Measurements from ENCODE around the gene ABCF2.

Gene ABCF2

GRCh38 chr7:151198945-151199848 lies 27.8 kb downstream of the ABCF2 start:
- Histone ChIP-seq H4K20me1 (ENCODE audit: insufficient read depth, low read length) (no peaks in the 10 kb centered on the region), H3K27me3 (replicated peaks; ENCODE audit: insufficient read depth, low read length) (peaks cover 100% of the 10 kb centered on the region), H3K36me3 (replicated peaks; ENCODE audit: insufficient read depth, low read length) (no peaks in the 10 kb centered on the region), H3K4me3 (ENCODE audit: low read length) (no peak overlapping the region), H3K27ac (ENCODE audit: low read length) (no peak overlapping the region), H3K4me1 (ENCODE audit: low read length) (no peaks in the 10 kb centered on the region), H3K9ac (ENCODE audit: low read length) (no peak overlapping the region), H2AFZ (ENCODE audit: low read length) (no peak overlapping the region), H3K9me3 (replicated peaks; ENCODE audit: insufficient read depth, low read length) (no peaks in the 10 kb centered on the region), H3F3A (ENCODE audit: insufficient read depth, low read length) (no peaks in the 10 kb centered on the region), H3K4me2 (ENCODE audit: low read depth, low read length) (no peak overlapping the region), H3K9me2 (replicated peaks; ENCODE audit: insufficient read depth, low read length) (no peaks in the 10 kb centered on the region), H3K79me2 (ENCODE audit: low read length) (no peaks in the 10 kb centered on the region)
- TF ChIP-seq EZH2phosphoT487 (IDR thresholded peaks at IDR 0.05; ENCODE audit: low read length) (no peak), EZH2 (optimal IDR thresholded peaks at IDR 0.05; ENCODE audit: low read depth, low read length) (no peak), CTCF (IDR thresholded peaks at IDR 0.05; ENCODE audit: low read length) (no peak)
- no peak for DNase-seq

- H3K9me2 ChIP-seq (replicated peaks; ENCODE audit: insufficient read depth, low read length), result no peaks in the 10 kb centered on the region
- H3K9me3 ChIP-seq (replicated peaks; ENCODE audit: insufficient read depth, low read length), result no peaks in the 10 kb centered on the region
- no peak overlapping the region for H3K4me3 ChIP-seq (ENCODE audit: low read length)
- TF ChIP-seq EZH2phosphoT487 (IDR thresholded peaks at IDR 0.05; ENCODE audit: low read length) (no peak), CTCF (IDR thresholded peaks at IDR 0.05; ENCODE audit: low read length) (no peak)
- no peak overlapping the region for H3K4me2 ChIP-seq (ENCODE audit: low read depth, low read length)
- no peak overlapping the region for H2AFZ ChIP-seq (ENCODE audit: low read length)
- H3K27me3 ChIP-seq (replicated peaks; ENCODE audit: insufficient read depth, low read length), result peaks cover 100% of the 10 kb centered on the region
- no peaks in the 10 kb centered on the region for H3F3A ChIP-seq (ENCODE audit: insufficient read depth, low read length)
- H4K20me1 ChIP-seq (ENCODE audit: insufficient read depth, low read length), result no peaks in the 10 kb centered on the region
- DNase-seq, result no peak
- H3K27ac ChIP-seq (ENCODE audit: low read length), result no peak overlapping the region
- H3K36me3 ChIP-seq (replicated peaks; ENCODE audit: insufficient read depth, low read length), result no peaks in the 10 kb centered on the region
- H3K9ac ChIP-seq (ENCODE audit: low read length), result no peak overlapping the region
- no peaks in the 10 kb centered on the region for H3K79me2 ChIP-seq (ENCODE audit: low read length)
- no peaks in the 10 kb centered on the region for H3K4me1 ChIP-seq (ENCODE audit: low read length)
These were observed 29.1 kb downstream of the ABCF2 start for GRCh38 chr7:151197932-151198331.

GRCh38 chr7:151195616-151196450 lies 31.2 kb downstream of the ABCF2 start:
- H2AFZ ChIP-seq (ENCODE audit: low read length), result no peak overlapping the region
- H3K4me3 ChIP-seq (ENCODE audit: low read length), result no peak overlapping the region
- no peaks in the 10 kb centered on the region for H3K36me3 ChIP-seq (replicated peaks; ENCODE audit: insufficient read depth, low read length)
- H3K4me2 ChIP-seq (ENCODE audit: low read depth, low read length), result no peak overlapping the region
- no peaks in the 10 kb centered on the region for H3K4me1 ChIP-seq (ENCODE audit: low read length)
- H4K20me1 ChIP-seq (ENCODE audit: insufficient read depth, low read length), result no peaks in the 10 kb centered on the region
- H3F3A ChIP-seq (ENCODE audit: insufficient read depth, low read length), result no peaks in the 10 kb centered on the region
- TF ChIP-seq EZH2 (optimal IDR thresholded peaks at IDR 0.05; ENCODE audit: low read depth, low read length) (no peak), CTCF (IDR thresholded peaks at IDR 0.05; ENCODE audit: low read length) (no peak), EZH2phosphoT487 (IDR thresholded peaks at IDR 0.05; ENCODE audit: low read length) (no peak)
- DNase-seq, result no peak
- no peaks in the 10 kb centered on the region for H3K9me3 ChIP-seq (replicated peaks; ENCODE audit: insufficient read depth, low read length)
- peaks cover 100% of the 10 kb centered on the region for H3K27me3 ChIP-seq (replicated peaks; ENCODE audit: insufficient read depth, low read length)
- H3K9ac ChIP-seq (ENCODE audit: low read length), result no peak overlapping the region
- H3K27ac ChIP-seq (ENCODE audit: low read length), result no peak overlapping the region
- no peaks in the 10 kb centered on the region for H3K79me2 ChIP-seq (ENCODE audit: low read length)
- no peaks in the 10 kb centered on the region for H3K9me2 ChIP-seq (replicated peaks; ENCODE audit: insufficient read depth, low read length)
